ENCODE measurements around the gene TSPYL6. TPM values are rescaled to one million over a fixed set of nuclear protein-coding genes. Genes with fewer than 3 reads are reported as not detected.

The TSPYL6 gene
- total RNA-seq, 1 experiment from 2014 or later = not detected

DNA sequence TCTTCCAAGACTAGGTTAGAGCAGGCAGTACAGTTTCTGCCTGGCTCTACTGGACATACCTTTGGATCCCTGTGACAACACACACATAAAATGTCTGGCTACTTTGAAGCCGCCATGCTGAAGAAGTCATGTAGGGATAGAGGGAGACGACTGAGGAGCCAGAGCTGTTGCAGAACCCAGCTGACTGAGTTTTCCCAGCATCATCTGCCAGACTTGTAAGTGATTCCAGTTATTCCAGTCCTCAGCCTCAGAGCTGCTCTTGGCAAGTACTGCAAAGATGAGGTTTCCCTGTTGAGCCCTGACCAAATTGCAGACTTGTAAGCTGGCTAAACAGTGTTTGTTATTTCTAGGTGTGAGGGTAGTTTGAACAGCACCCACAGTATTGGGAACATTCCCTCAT, 31.5 kb upstream of the TSPYL6 start:
- no peaks in the 10 kb centered on the region for H3K4me1 ChIP-seq
- no peak for DNase-seq
- no peaks in the 10 kb centered on the region for H3K36me3 ChIP-seq (ENCODE audit: control insufficient read depth, insufficient read depth, low read length)
- no peak overlapping the region for H3K4me3 ChIP-seq (ENCODE audit: low read depth, low read length)
- TF ChIP-seq, protein P1, sequence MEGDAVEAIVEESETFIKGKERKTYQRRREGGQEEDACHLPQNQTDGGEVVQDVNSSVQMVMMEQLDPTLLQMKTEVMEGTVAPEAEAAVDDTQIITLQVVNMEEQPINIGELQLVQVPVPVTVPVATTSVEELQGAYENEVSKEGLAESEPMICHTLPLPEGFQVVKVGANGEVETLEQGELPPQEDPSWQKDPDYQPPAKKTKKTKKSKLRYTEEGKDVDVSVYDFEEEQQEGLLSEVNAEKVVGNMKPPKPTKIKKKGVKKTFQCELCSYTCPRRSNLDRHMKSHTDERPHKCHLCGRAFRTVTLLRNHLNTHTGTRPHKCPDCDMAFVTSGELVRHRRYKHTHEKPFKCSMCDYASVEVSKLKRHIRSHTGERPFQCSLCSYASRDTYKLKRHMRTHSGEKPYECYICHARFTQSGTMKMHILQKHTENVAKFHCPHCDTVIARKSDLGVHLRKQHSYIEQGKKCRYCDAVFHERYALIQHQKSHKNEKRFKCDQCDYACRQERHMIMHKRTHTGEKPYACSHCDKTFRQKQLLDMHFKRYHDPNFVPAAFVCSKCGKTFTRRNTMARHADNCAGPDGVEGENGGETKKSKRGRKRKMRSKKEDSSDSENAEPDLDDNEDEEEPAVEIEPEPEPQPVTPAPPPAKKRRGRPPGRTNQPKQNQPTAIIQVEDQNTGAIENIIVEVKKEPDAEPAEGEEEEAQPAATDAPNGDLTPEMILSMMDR (IDR thresholded peaks at IDR 0.05; ENCODE audit: insufficient read depth in 1 of 2, low read depth in 1 of 2, low read length in 1 of 2, severe bottlenecking in 1 of 2, unreplicated experiment in 1 of 2) = no peak
- H3K27me3 ChIP-seq (replicated peaks; ENCODE audit: control insufficient read depth, insufficient read depth, low read length) = no peaks in the 10 kb centered on the region
- BruUV-seq (replicated peaks) = no TSS peak
- Mint-ChIP-seq H3K27ac (ENCODE audit: unreplicated experiment) (no peak overlapping the region), H3K4me3 (ENCODE audit: unreplicated experiment) (no peak overlapping the region), H3K36me3 (ENCODE audit: insufficient read depth, unreplicated experiment) (no peaks in the 10 kb centered on the region), H3K27me3 (ENCODE audit: insufficient read depth, unreplicated experiment) (no peaks in the 10 kb centered on the region), H3K4me1 (ENCODE audit: low read depth, unreplicated experiment) (no peaks in the 10 kb centered on the region), H3K9me3 (ENCODE audit: unreplicated experiment) (no peaks in the 10 kb centered on the region)
- CTCF ChIA-PET = no interaction called here
- no peaks in the 10 kb centered on the region for H3K9me3 ChIP-seq
- POLR2A ChIA-PET = no interaction called here
- intact Hi-C loops (cut with micrococcal nuclease; ENCODE audit: unreplicated experiment) = no loop called here

DNA sequence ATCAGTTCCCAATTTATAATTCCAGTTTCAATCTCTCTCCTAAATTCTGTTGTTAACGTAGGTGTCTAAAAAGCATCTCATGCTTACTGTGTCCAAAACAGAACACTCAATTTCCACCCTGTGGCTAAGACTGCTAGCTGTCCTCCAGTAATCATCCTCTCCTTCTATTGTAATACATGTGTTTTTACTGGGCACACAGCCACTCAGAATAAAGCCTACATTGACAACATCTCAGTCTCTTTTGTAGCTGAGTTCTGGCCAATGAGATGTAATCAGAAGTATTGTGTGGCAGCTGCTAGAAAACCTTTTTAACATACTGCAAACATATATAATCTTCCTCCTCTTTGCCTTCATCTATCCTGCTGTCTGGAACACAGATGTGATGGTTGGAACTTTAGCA, 29.4 kb upstream of the TSPYL6 start:
- POLR2A ChIA-PET = no interaction called here
- no peaks in the 10 kb centered on the region for H3K9me3 Mint-ChIP-seq (ENCODE audit: unreplicated experiment)
- intact Hi-C loops (cut with micrococcal nuclease; ENCODE audit: unreplicated experiment) = no loop called here
- no peaks in the 10 kb centered on the region for H3K9me3 ChIP-seq
- H3K4me3 ChIP-seq (ENCODE audit: low read depth, low read length) = no peak overlapping the region
- H3K4me3 Mint-ChIP-seq (ENCODE audit: unreplicated experiment) = no peak overlapping the region
- H3K27ac Mint-ChIP-seq (ENCODE audit: unreplicated experiment) = no peak overlapping the region
- no peaks in the 10 kb centered on the region for H3K27me3 Mint-ChIP-seq (ENCODE audit: insufficient read depth, unreplicated experiment)
- no peaks in the 10 kb centered on the region for H3K4me1 ChIP-seq
- no peaks in the 10 kb centered on the region for H3K36me3 Mint-ChIP-seq (ENCODE audit: insufficient read depth, unreplicated experiment)
- H3K36me3 ChIP-seq (ENCODE audit: control insufficient read depth, insufficient read depth, low read length) = no peaks in the 10 kb centered on the region
- TF ChIP-seq, protein P1 (IDR thresholded peaks at IDR 0.05; ENCODE audit: insufficient read depth in 1 of 2, low read depth in 1 of 2, low read length in 1 of 2, severe bottlenecking in 1 of 2, unreplicated experiment in 1 of 2) = no peak
- H3K27me3 ChIP-seq (replicated peaks; ENCODE audit: control insufficient read depth, insufficient read depth, low read length) = no peaks in the 10 kb centered on the region
- BruUV-seq (replicated peaks) = no TSS peak
- CTCF ChIA-PET = no interaction called here
- H3K4me1 Mint-ChIP-seq (ENCODE audit: low read depth, unreplicated experiment) = no peaks in the 10 kb centered on the region
- DNase-seq = no peak

DNA sequence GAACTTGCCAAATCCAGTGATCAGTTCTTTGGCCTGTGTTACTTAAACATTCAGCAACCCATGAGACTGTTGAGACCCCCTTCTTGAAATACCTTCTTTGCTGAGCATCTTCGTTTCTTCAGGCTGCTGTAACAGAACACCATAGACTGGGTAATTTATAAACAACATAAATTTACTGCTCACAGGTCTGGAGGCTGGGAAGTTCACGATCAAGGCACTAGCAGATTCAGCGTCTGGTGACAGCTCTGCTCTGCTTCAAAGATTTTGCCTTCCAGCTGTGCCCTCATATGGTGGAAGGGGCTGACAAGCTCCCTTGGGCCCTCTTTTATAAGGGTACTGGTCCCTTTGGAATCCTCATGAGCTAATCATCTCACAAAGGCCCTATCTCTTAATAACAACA, 28.8 kb upstream of the TSPYL6 start:
- Mint-ChIP-seq H3K36me3 (ENCODE audit: insufficient read depth, unreplicated experiment) (no peaks in the 10 kb centered on the region), H3K9me3 (ENCODE audit: unreplicated experiment) (no peaks in the 10 kb centered on the region), H3K27ac (ENCODE audit: unreplicated experiment) (no peak overlapping the region), H3K4me1 (ENCODE audit: low read depth, unreplicated experiment) (no peaks in the 10 kb centered on the region), H3K4me3 (ENCODE audit: unreplicated experiment) (no peak overlapping the region), H3K27me3 (ENCODE audit: insufficient read depth, unreplicated experiment) (no peaks in the 10 kb centered on the region)
- POLR2A ChIA-PET = no interaction called here
- H3K9me3 ChIP-seq = no peaks in the 10 kb centered on the region
- H3K4me1 ChIP-seq = no peaks in the 10 kb centered on the region
- H3K4me3 ChIP-seq (ENCODE audit: low read depth, low read length) = no peak overlapping the region
- CTCF ChIA-PET = no interaction called here
- TF ChIP-seq, protein P1 (IDR thresholded peaks at IDR 0.05; ENCODE audit: insufficient read depth in 1 of 2, low read depth in 1 of 2, low read length in 1 of 2, severe bottlenecking in 1 of 2, unreplicated experiment in 1 of 2) = no peak
- intact Hi-C loops (cut with micrococcal nuclease; ENCODE audit: unreplicated experiment) = no loop called here
- no TSS peak for BruUV-seq (replicated peaks)
- DNase-seq = no peak
- H3K27me3 ChIP-seq (replicated peaks; ENCODE audit: control insufficient read depth, insufficient read depth, low read length) = no peaks in the 10 kb centered on the region
- H3K36me3 ChIP-seq (ENCODE audit: control insufficient read depth, insufficient read depth, low read length) = no peaks in the 10 kb centered on the region

Data from Caco-2 (cell line).